ENCODE data around the gene CRAMP1.
"Not testable (repeated sequence)": the region's sequence is repeated elsewhere in the genome, so short reads cannot be mapped to it uniquely, and the experiment has no call there.

CRAMP1 gene

DNA sequence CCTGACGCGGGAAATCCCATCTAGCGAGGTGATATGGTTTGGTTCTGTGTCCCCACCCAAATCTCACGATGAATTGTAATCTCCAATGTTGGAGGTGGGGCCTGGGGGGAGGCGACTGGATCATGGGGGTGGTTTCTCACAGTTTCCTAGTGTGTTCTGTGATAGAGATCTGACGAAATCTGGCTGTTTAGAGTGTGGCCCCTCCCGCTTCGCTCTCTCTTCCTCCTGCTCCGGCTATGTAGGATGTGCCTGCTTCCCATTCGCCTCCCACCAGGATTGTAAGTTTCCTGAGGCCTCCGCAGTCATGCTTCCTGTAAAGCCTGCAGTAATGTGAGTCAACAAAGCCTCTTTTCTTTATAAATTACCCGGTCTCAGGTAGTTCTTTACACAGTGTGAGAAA lies 31.9 kb upstream of the CRAMP1 start:
- Histone ChIP-seq H3K9me3 (ENCODE audit: control insufficient read depth in 1 of 2, low read length in 2 of 2) (no peaks in the 10 kb centered on the region), H3K27ac (ENCODE audit: low read depth, low read length) (no peak overlapping the region), H3K36me3 (ENCODE audit: control insufficient read depth in 1 of 2, insufficient read depth in 2 of 2, low read length in 2 of 2) (peaks cover 11 to 25% of the 10 kb centered on the region in 2 donors), H3K9ac (ENCODE audit: low read depth in 1 of 2, low read length in 2 of 2) (no peak overlapping the region), H3K4me3 (ENCODE audit: low read depth in 1 of 2, low read length in 2 of 2) (no peak overlapping the region), H3K4me1 (ENCODE audit: control insufficient read depth in 1 of 2, insufficient read depth in 2 of 2, low read length in 2 of 2) (no peaks in the 10 kb centered on the region), H3K27me3 (ENCODE audit: control insufficient read depth in 1 of 2, insufficient read depth in 2 of 2, low read length in 2 of 2) (no peaks in the 10 kb centered on the region)

DNA sequence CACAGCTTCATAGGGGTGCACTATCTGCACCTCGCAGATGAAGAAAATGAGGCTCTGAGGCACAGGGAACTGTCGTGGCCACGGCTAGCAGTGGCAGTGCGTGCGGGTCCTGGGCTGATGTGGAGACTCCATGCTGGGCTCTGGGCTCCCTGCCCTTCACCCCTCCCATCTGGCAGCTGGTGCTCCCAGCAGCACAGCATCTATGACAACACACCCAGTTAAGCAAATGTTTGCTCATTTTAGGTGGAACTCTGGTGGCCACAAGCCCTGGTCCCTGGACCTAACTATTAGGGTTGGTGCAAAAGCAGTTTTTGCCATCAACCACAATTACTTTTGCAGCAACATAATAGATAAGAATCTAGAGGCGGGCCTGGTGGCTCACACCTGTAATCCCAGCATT lies 31.2 kb upstream of the CRAMP1 start:
- Histone ChIP-seq H3K36me3 (ENCODE audit: control insufficient read depth in 1 of 2, insufficient read depth in 2 of 2, low read length in 2 of 2) (peaks cover 11 to 25% of the 10 kb centered on the region in 2 donors), H3K4me1 (ENCODE audit: control insufficient read depth in 1 of 2, insufficient read depth in 2 of 2, low read length in 2 of 2) (no peaks in the 10 kb centered on the region), H3K9me3 (ENCODE audit: control insufficient read depth in 1 of 2, low read length in 2 of 2) (no peaks in the 10 kb centered on the region), H3K4me3 (ENCODE audit: low read depth in 1 of 2, low read length in 2 of 2) (no peak overlapping the region), H3K27ac (ENCODE audit: low read depth, low read length) (no peak overlapping the region), H3K9ac (ENCODE audit: low read depth in 1 of 2, low read length in 2 of 2) (no peak overlapping the region), H3K27me3 (ENCODE audit: control insufficient read depth in 1 of 2, insufficient read depth in 2 of 2, low read length in 2 of 2) (no peaks in the 10 kb centered on the region)

DNA sequence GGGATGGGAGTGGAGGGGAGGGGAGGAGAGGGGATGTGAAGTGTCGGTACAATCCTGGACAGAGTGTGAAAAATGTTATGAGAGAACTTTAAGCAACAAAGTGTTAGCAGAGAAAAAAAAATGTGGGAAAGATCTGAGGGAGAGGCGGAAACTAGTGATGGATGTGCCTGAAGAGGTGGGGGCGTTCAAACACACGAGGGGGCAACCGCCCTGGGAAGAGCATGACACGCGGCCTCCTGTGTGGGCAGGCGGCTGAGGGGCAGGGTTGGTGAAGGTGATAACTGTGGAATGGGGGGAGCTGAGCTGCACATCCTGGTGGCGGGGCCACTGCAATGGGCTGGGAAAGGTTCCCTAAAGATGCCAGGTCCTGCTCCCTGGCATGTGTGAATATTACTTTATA lies 30.4 kb upstream of the CRAMP1 start:
- no peaks in the 10 kb centered on the region for H3K9me3 ChIP-seq (ENCODE audit: control insufficient read depth in 1 of 2, low read length in 2 of 2)
- no peaks in the 10 kb centered on the region for H3K27me3 ChIP-seq (ENCODE audit: control insufficient read depth in 1 of 2, insufficient read depth in 2 of 2, low read length in 2 of 2)
- no peaks in the 10 kb centered on the region for H3K4me1 ChIP-seq (ENCODE audit: control insufficient read depth in 1 of 2, insufficient read depth in 2 of 2, low read length in 2 of 2)
- no peak overlapping the region for H3K27ac ChIP-seq (ENCODE audit: low read depth, low read length)
- peaks cover 8 to 28% of the 10 kb centered on the region in 2 donors for H3K36me3 ChIP-seq (ENCODE audit: control insufficient read depth in 1 of 2, insufficient read depth in 2 of 2, low read length in 2 of 2)
- H3K9ac ChIP-seq (ENCODE audit: low read depth in 1 of 2, low read length in 2 of 2), result no peak overlapping the region
- H3K4me3 ChIP-seq (ENCODE audit: low read depth in 1 of 2, low read length in 2 of 2), result no peak overlapping the region

GRCh38 chr16:1583180-1583579 lies 29.0 kb upstream of the CRAMP1 start:
- Histone ChIP-seq H3K9me3 (ENCODE audit: control insufficient read depth in 1 of 2, low read length in 2 of 2) (no peaks in the 10 kb centered on the region), H3K9ac (ENCODE audit: low read depth in 1 of 2, low read length in 2 of 2) (no peak overlapping the region), H3K27ac (ENCODE audit: low read depth, low read length) (no peak overlapping the region), H3K4me1 (ENCODE audit: control insufficient read depth in 1 of 2, insufficient read depth in 2 of 2, low read length in 2 of 2) (no peaks in the 10 kb centered on the region), H3K4me3 (ENCODE audit: low read depth in 1 of 2, low read length in 2 of 2) (no peak overlapping the region), H3K27me3 (ENCODE audit: control insufficient read depth in 1 of 2, insufficient read depth in 2 of 2, low read length in 2 of 2) (no peaks in the 10 kb centered on the region), H3K36me3 (ENCODE audit: control insufficient read depth in 1 of 2, insufficient read depth in 2 of 2, low read length in 2 of 2) (peaks cover 7 to 27% of the 10 kb centered on the region in 2 donors)

GRCh38 chr16:1584926-1585484 lies 27.2 kb upstream of the CRAMP1 start:
- no peaks in the 10 kb centered on the region for H3K9me3 ChIP-seq (ENCODE audit: control insufficient read depth in 1 of 2, low read length in 2 of 2)
- no peaks in the 10 kb centered on the region for H3K27me3 ChIP-seq (ENCODE audit: control insufficient read depth in 1 of 2, insufficient read depth in 2 of 2, low read length in 2 of 2)
- H3K4me3 ChIP-seq (ENCODE audit: low read depth in 1 of 2, low read length in 2 of 2), result no peak overlapping the region
- H3K36me3 ChIP-seq (ENCODE audit: control insufficient read depth in 1 of 2, insufficient read depth in 2 of 2, low read length in 2 of 2), result peaks cover 7 to 31% of the 10 kb centered on the region in 2 donors
- no peak overlapping the region for H3K27ac ChIP-seq (ENCODE audit: low read depth, low read length)
- H3K9ac ChIP-seq (ENCODE audit: low read depth in 1 of 2, low read length in 2 of 2), result no peak overlapping the region
- no peaks in the 10 kb centered on the region for H3K4me1 ChIP-seq (ENCODE audit: control insufficient read depth in 1 of 2, insufficient read depth in 2 of 2, low read length in 2 of 2)

GRCh38 chr16:1590366-1590765 lies 21.8 kb upstream of the CRAMP1 start:
- Histone ChIP-seq H3K9ac (ENCODE audit: low read depth in 1 of 2, low read length in 2 of 2) (no peak overlapping the region), H3K27me3 (ENCODE audit: control insufficient read depth in 1 of 2, insufficient read depth in 2 of 2, low read length in 2 of 2) (no peaks in the 10 kb centered on the region), H3K4me1 (ENCODE audit: control insufficient read depth in 1 of 2, insufficient read depth in 2 of 2, low read length in 2 of 2) (no peaks in the 10 kb centered on the region), H3K9me3 (ENCODE audit: control insufficient read depth in 1 of 2, low read length in 2 of 2) (no peaks in the 10 kb centered on the region), H3K4me3 (ENCODE audit: low read depth in 1 of 2, low read length in 2 of 2) (no peak overlapping the region), H3K27ac (ENCODE audit: low read depth, low read length) (no peak overlapping the region), H3K36me3 (ENCODE audit: control insufficient read depth in 1 of 2, insufficient read depth in 2 of 2, low read length in 2 of 2) (peaks cover 0 to 10% of the 10 kb centered on the region in 2 donors)

- H3K27me3 ChIP-seq (ENCODE audit: control insufficient read depth in 1 of 2, insufficient read depth in 2 of 2, low read length in 2 of 2), result no peaks in the 10 kb centered on the region
- H3K4me1 ChIP-seq (ENCODE audit: control insufficient read depth in 1 of 2, insufficient read depth in 2 of 2, low read length in 2 of 2), result no peaks in the 10 kb centered on the region
- peaks cover 0 to 10% of the 10 kb centered on the region in 2 donors for H3K36me3 ChIP-seq (ENCODE audit: control insufficient read depth in 1 of 2, insufficient read depth in 2 of 2, low read length in 2 of 2)
- H3K4me3 ChIP-seq (ENCODE audit: low read depth in 1 of 2, low read length in 2 of 2), result no peak overlapping the region
- no peak overlapping the region for H3K27ac ChIP-seq (ENCODE audit: low read depth, low read length)
- no peaks in the 10 kb centered on the region for H3K9me3 ChIP-seq (ENCODE audit: control insufficient read depth in 1 of 2, low read length in 2 of 2)
- H3K9ac ChIP-seq (ENCODE audit: low read depth in 1 of 2, low read length in 2 of 2), result no peak overlapping the region
These were observed 21.0 kb upstream of the CRAMP1 start for GRCh38 chr16:1590930-1591705.

GRCh38 chr16:1592446-1592845 lies 19.7 kb upstream of the CRAMP1 start:
- no peaks in the 10 kb centered on the region for H3K9me3 ChIP-seq (ENCODE audit: control insufficient read depth in 1 of 2, low read length in 2 of 2)
- H3K27ac ChIP-seq (ENCODE audit: low read depth, low read length), result no peak overlapping the region
- no peak overlapping the region for H3K9ac ChIP-seq (ENCODE audit: low read depth in 1 of 2, low read length in 2 of 2)
- H3K27me3 ChIP-seq (ENCODE audit: control insufficient read depth in 1 of 2, insufficient read depth in 2 of 2, low read length in 2 of 2), result no peaks in the 10 kb centered on the region
- H3K4me1 ChIP-seq (ENCODE audit: control insufficient read depth in 1 of 2, insufficient read depth in 2 of 2, low read length in 2 of 2), result no peaks in the 10 kb centered on the region
- H3K4me3 ChIP-seq (ENCODE audit: low read depth in 1 of 2, low read length in 2 of 2), result no peak overlapping the region
- peaks cover 0 to 4% of the 10 kb centered on the region in 2 donors for H3K36me3 ChIP-seq (ENCODE audit: control insufficient read depth in 1 of 2, insufficient read depth in 2 of 2, low read length in 2 of 2)

- not testable (repeated sequence) for H3K4me3 ChIP-seq (ENCODE audit: low read depth in 1 of 2, low read length in 2 of 2); H3K9me3 ChIP-seq (ENCODE audit: control insufficient read depth in 1 of 2, low read length in 2 of 2); H3K36me3 ChIP-seq (ENCODE audit: control insufficient read depth in 1 of 2, insufficient read depth in 2 of 2, low read length in 2 of 2); H3K4me1 ChIP-seq (ENCODE audit: control insufficient read depth in 1 of 2, insufficient read depth in 2 of 2, low read length in 2 of 2); H3K27ac ChIP-seq (ENCODE audit: low read depth, low read length); H3K27me3 ChIP-seq (ENCODE audit: control insufficient read depth in 1 of 2, insufficient read depth in 2 of 2, low read length in 2 of 2); H3K9ac ChIP-seq (ENCODE audit: low read depth in 1 of 2, low read length in 2 of 2)
These were observed 16.6 kb upstream of the CRAMP1 start for GRCh38 chr16:1595511-1595910.

- Histone ChIP-seq H3K4me3 (ENCODE audit: low read depth in 1 of 2, low read length in 2 of 2) (no peak overlapping the region), H3K27ac (ENCODE audit: low read depth, low read length) (no peak overlapping the region), H3K27me3 (ENCODE audit: control insufficient read depth in 1 of 2, insufficient read depth in 2 of 2, low read length in 2 of 2) (no peaks in the 10 kb centered on the region), H3K4me1 (ENCODE audit: control insufficient read depth in 1 of 2, insufficient read depth in 2 of 2, low read length in 2 of 2) (no peaks in the 10 kb centered on the region), H3K9ac (ENCODE audit: low read depth in 1 of 2, low read length in 2 of 2) (no peak overlapping the region), H3K9me3 (ENCODE audit: control insufficient read depth in 1 of 2, low read length in 2 of 2) (no peaks in the 10 kb centered on the region), H3K36me3 (ENCODE audit: control insufficient read depth in 1 of 2, insufficient read depth in 2 of 2, low read length in 2 of 2) (peaks cover 0 to 2% of the 10 kb centered on the region in 2 donors)
These were observed 15.6 kb upstream of the CRAMP1 start for GRCh38 chr16:1596516-1596915.

Data from duodenal mucosa (tissue), 2 donors.